K562 (cell line): Measurements from ENCODE around the gene FMOD. TPM values are rescaled to one million over a fixed set of nuclear protein-coding genes. Genes with fewer than 3 reads are reported as not detected.

ENCODE experiments used
- CBFA2T3 ChIP-seq: fragments of 450-650 bp; IDR thresholded peaks from 2 replicates; pipeline ENCODE4 v1.6.1; 2017
- CSDE1 ChIP-seq, 2 experiments: fragments of 450-650 bp; IDR thresholded peaks; 2 replicates each; pipeline ENCODE4 v1.6.1; 2016; ENCODE audit warnings: mild to moderate bottlenecking in 1 of 2
- EP300 ChIP-seq: IDR thresholded peaks from 2 replicates; pipeline ENCODE4 v1.6.1; 2012; ENCODE audit warnings: low read length, improper control_type of control experiment
- FOXK1 ChIP-seq: sonication (generic); formaldehyde crosslinking; IDR thresholded peaks from 2 replicates; pipeline ENCODE4 v1.8.0; 2022; ENCODE audit warnings: missing genetic modification reagents, mild to moderate bottlenecking, borderline replicate concordance
- FUS ChIP-seq: fragments of 200-400 bp; formaldehyde crosslinking; optimal IDR thresholded peaks from 2 replicates; pipeline ENCODE3; 2017; ENCODE audit warnings: low read depth, low read length
- HNRNPL ChIP-seq: fragments of 200-400 bp; formaldehyde crosslinking; IDR thresholded peaks from 2 replicates; pipeline ENCODE4 v1.6.1; 2017; ENCODE audit warnings: low read depth, mild to moderate bottlenecking, low read length
- MCM3 ChIP-seq: fragments of 450-650 bp; IDR thresholded peaks from 2 replicates; pipeline ENCODE4 v1.6.1; 2016
- NR2C2 ChIP-seq, 2 experiments: fragments of 200-800 bp in 1 of 2; sonication (Bioruptor generic) in 1 of 2; sonication (generic) in 1 of 2; formaldehyde crosslinking in 1 of 2; IDR thresholded peaks; 2 replicates each; pipeline versions ENCODE4 v1.6.1 to v1.8.0; 2016 to 2022; ENCODE audit warnings: mild to moderate bottlenecking in 1 of 2, missing compliant biosample characterization in 1 of 2, missing genetic modification characterization in 1 of 2, missing genetic modification reagents in 1 of 2
- NR4A1 ChIP-seq, 2 experiments: fragments of 250-450 bp in 1 of 2; fragments of 450-650 bp in 1 of 2; sonication (Bioruptor Pico) in 1 of 2; IDR thresholded peaks; 2 replicates each; pipeline versions ENCODE4 v1.4.0 to v1.6.1; 2016 to 2020; ENCODE audit warnings: mild to moderate bottlenecking in 2 of 2, missing compliant biosample characterization in 1 of 2, missing genetic modification characterization in 1 of 2, moderate library complexity in 1 of 2
- PHB ChIP-seq: fragments of 250-450 bp; sonication (Bioruptor Pico); IDR thresholded peaks from 2 replicates; pipeline ENCODE4 v1.5.0; 2021
- PHF20 ChIP-seq: fragments of 450-650 bp; IDR thresholded peaks from 2 replicates; pipeline ENCODE4 v1.6.1; 2018; ENCODE audit not compliant: partially characterized antibody
- PPARD ChIP-seq: fragments of 250-450 bp; sonication (Bioruptor Pico); IDR thresholded peaks from 2 replicates; pipeline ENCODE4 v1.8.0; 2022; ENCODE audit warnings: inconsistent platforms, mild to moderate bottlenecking, moderate library complexity
- PRMT5 ChIP-seq: sonication (generic); formaldehyde crosslinking; IDR thresholded peaks from 2 replicates; pipeline ENCODE4 v1.5.0; 2020; ENCODE audit warnings: missing genetic modification reagents
- PTBP1 ChIP-seq: fragments of 200-400 bp; formaldehyde crosslinking; IDR thresholded peaks from 2 replicates; pipeline ENCODE4 v1.6.1; 2017; ENCODE audit warnings: low read depth, low read length
- PTTG1 ChIP-seq: fragments of 450-650 bp; IDR thresholded peaks from 2 replicates; pipeline ENCODE4 v1.6.1; 2016; ENCODE audit warnings: low read depth, mild to moderate bottlenecking, missing genetic modification characterization, missing compliant biosample characterization
- RHOXF2B ChIP-seq: fragments of 250-450 bp; sonication (Bioruptor Pico); conservative IDR thresholded peaks from 2 replicates; pipeline ENCODE4 v1.5.1; 2021
- TAF7 ChIP-seq: fragments of 450-650 bp; IDR thresholded peaks from 2 replicates; pipeline ENCODE4 v1.6.1; 2016; ENCODE audit warnings: missing genetic modification characterization, missing compliant biosample characterization
- XRCC4 ChIP-seq: IDR thresholded peaks from one replicate; pipeline ENCODE4 v1.6.1; 2011; ENCODE audit not compliant: insufficient read depth, insufficient read length; ENCODE audit errors: extremely low read depth
- ZFP36 ChIP-seq: fragments of 150-350 bp; IDR thresholded peaks from 2 replicates; pipeline ENCODE4 v1.6.1; 2018; ENCODE audit warnings: low read length, low read depth; ENCODE audit not compliant: partially characterized antibody
- ZNF589 ChIP-seq: fragments of 200-800 bp; sonication (Bioruptor generic); IDR thresholded peaks from 2 replicates; pipeline ENCODE4 v1.6.1; 2016; ENCODE audit warnings: low read depth, missing genetic modification characterization, missing compliant biosample characterization
- ZNF644 ChIP-seq: fragments of 200-800 bp; sonication (Bioruptor generic); IDR thresholded peaks from 2 replicates; pipeline ENCODE4 v1.6.1; 2016; ENCODE audit warnings: low read depth, missing genetic modification characterization, missing compliant biosample characterization
- polyA plus RNA-seq, 8 experiments: library from polyadenylated mRNA; depleted of rRNA in 4 of 8; stranded (reverse) in 5 of 8; unstranded in 3 of 8; fragments of >200 nt; fragmentation: Nextera tagmentation in 2 of 8; fragmentation: Illumina TruSeq in 1 of 8; extraction: Ambion mirVana in 2 of 8; extraction: Trizol in 1 of 8; gene quantifications; 2 replicates each; pipeline versions ENCODE4 v1.2.1 to v1.2.3, GENCODE V29; 2011 to 2014; ENCODE audit warnings: inconsistent platforms in 1 of 8, missing spikeins in 1 of 8
- total RNA-seq, 7 experiments: library from RNA; depleted of rRNA in 6 of 7; stranded (reverse); fragments of >200 nt in 6 of 7; fragmentation: Illumina TruSeq in 2 of 7; extraction: Trizol in 2 of 7; gene quantifications; 2 replicates each; pipeline versions ENCODE4 v1.2.1 to v1.2.3, GENCODE V29; 2011 to 2021; ENCODE audit warnings: low replicate concordance in 1 of 7
- TF ChIP-seq, protein P1 (sequence below), 3 experiments: fragments of 200-800 bp in 1 of 3; fragments of 250-450 bp in 1 of 3; fragments of 450-650 bp in 1 of 3; sonication (Bioruptor Pico) in 1 of 3; sonication (Bioruptor generic) in 1 of 3; formaldehyde crosslinking in 1 of 3; IDR thresholded peaks; 2 replicates each; pipeline versions ENCODE4 v1.6.1 to v1.8.0; 2016 to 2022; ENCODE audit warnings: mild to moderate bottlenecking in 2 of 3, missing genetic modification characterization in 2 of 3, missing compliant biosample characterization in 1 of 3, moderate library complexity in 1 of 3
- TF ChIP-seq, protein P2 (sequence below): fragments of 450-650 bp; IDR thresholded peaks from 2 replicates; pipeline ENCODE4 v1.6.1; 2016; ENCODE audit warnings: missing biosample characterization, missing genetic modification characterization

Gene FMOD
- total and polyA plus RNA-seq, 9 of the 15 experiments (the other 6 are each of a cell fraction or from before 2014, with no cell fraction given), result 0.03 to 0.13 (median 0.03) TPM; not detected in 6

DNA sequence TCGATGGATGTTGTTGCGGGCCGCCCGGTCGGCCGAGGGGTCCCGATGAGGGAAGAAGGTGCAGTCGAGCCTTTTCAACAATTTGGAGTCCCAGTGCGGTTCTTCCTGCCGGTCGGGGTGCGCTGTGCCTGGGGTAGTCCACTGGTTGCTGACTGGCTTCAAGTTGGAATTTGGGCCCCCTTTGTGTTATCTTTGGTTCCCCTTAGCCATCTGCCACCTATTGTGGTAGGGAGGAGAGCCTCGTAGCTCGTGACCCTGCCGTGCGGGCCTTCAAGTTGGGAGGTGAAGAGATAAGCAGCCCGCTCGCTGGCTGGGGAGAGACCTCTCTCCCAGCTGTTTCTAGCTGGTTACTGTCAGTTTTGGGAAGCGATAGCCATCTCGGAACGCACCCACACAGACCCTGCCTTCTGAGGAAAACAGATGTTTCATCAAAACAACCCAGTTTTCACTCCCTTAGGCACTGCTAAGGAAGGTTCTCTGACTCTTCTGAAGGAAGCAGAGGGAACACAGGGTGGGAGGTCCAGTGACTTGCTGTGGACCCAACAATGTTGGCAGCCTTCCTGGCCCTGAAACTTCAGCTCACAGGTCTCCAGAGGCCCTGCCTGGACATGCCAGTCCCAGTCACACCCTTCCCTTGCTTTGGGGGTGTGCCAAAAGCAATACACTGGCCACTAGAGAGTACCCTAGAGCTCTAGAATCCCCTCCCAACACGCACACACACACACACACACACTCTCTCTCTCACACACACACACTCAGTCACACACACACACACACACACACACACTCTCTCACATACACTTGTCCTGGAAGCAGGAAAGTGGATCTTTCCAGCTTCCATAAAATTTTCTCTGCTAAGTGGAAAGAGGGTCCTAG, 44.6 kb downstream of the FMOD start (continued):
- TF ChIP-seq FUS (no peak), NR2C2 (CRISPR knock-in tag; IDR thresholded peaks at IDR 0.05) (no peak), NR2C2 (tag; IDR thresholded peaks at IDR 0.05) (peak; percentile 77), ZFP36 (peak; percentile 26), ZNF589 (CRISPR knock-in tag) (peak; percentile 44; the same call in 1 of the 2 replicates), TAF7 (peak; percentile 16; the same call in 1 of the 2 replicates), FOXK1 (no peak), XRCC4 (no peak), PHB (CRISPR knock-in tag) (no peak), PPARD (CRISPR knock-in tag) (no peak), RHOXF2B (no peak), PTTG1 (no peak), PHF20 (peak; percentile 10), ZNF644 (no peak), HNRNPL (no peak), MCM3 (no peak; the same call in 1 of the 2 replicates), CBFA2T3 (peak; percentile 93), NR4A1 (CRISPR knock-in tag; IDR thresholded peaks at IDR 0.05) (no peak), NR4A1 (tag; IDR thresholded peaks at IDR 0.05) (peak; percentile 62; the same call in 1 of the 2 replicates), EP300 (peak; percentile 81), PTBP1 (0 out of 2 replicates have a peak, but pooled peaks have one; percentile 29), PRMT5 (CRISPR knock-in tag) (no peak), CSDE1 (IDR thresholded peaks at IDR 0.05) (no peak)
- TF ChIP-seq, protein P1, sequence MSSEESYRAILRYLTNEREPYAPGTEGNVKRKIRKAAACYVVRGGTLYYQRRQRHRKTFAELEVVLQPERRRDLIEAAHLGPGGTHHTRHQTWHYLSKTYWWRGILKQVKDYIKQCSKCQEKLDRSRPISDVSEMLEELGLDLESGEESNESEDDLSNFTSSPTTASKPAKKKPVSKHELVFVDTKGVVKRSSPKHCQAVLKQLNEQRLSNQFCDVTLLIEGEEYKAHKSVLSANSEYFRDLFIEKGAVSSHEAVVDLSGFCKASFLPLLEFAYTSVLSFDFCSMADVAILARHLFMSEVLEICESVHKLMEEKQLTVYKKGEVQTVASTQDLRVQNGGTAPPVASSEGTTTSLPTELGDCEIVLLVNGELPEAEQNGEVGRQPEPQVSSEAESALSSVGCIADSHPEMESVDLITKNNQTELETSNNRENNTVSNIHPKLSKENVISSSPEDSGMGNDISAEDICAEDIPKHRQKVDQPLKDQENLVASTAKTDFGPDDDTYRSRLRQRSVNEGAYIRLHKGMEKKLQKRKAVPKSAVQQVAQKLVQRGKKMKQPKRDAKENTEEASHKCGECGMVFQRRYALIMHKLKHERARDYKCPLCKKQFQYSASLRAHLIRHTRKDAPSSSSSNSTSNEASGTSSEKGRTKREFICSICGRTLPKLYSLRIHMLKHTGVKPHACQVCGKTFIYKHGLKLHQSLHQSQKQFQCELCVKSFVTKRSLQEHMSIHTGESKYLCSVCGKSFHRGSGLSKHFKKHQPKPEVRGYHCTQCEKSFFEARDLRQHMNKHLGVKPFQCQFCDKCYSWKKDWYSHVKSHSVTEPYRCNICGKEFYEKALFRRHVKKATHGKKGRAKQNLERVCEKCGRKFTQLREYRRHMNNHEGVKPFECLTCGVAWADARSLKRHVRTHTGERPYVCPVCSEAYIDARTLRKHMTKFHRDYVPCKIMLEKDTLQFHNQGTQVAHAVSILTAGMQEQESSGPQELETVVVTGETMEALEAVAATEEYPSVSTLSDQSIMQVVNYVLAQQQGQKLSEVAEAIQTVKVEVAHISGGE (CRISPR knock-in tag; IDR thresholded peaks at IDR 0.05), result no peak
- TF ChIP-seq, protein P2, sequence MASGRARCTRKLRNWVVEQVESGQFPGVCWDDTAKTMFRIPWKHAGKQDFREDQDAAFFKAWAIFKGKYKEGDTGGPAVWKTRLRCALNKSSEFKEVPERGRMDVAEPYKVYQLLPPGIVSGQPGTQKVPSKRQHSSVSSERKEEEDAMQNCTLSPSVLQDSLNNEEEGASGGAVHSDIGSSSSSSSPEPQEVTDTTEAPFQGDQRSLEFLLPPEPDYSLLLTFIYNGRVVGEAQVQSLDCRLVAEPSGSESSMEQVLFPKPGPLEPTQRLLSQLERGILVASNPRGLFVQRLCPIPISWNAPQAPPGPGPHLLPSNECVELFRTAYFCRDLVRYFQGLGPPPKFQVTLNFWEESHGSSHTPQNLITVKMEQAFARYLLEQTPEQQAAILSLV (tag), result no peak
